GM19193 (cell line): ENCODE data around the gene NPHP1.

Source experiments
- POLR2A ChIP-seq: IDR thresholded peaks from 4 replicates; pipeline ENCODE4 v1.6.1; 2011; ENCODE audit not compliant: insufficient read depth, insufficient read length; ENCODE audit errors: extremely low read depth

NPHP1 gene

DNA sequence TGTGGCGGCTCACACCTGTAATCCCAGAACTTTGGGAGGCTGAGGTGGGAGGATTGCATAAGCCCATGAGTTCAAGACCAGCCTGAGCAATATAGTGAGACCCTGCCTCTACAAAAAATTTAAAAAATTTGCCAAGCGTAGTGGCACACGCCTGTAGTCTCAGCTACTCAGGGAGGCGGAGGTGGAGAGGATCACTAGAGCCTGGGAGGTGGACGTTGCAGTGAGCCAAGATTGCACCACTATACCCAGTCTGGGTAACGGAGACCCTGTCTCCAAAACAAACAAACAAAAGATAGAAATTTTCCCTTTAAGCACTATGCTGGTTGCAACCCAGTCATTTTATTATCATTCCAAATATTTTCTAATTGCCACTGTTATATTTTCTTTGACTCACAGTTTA, 32.3 kb downstream of the NPHP1 start:
- no peak for TF ChIP-seq POLR2A

DNA sequence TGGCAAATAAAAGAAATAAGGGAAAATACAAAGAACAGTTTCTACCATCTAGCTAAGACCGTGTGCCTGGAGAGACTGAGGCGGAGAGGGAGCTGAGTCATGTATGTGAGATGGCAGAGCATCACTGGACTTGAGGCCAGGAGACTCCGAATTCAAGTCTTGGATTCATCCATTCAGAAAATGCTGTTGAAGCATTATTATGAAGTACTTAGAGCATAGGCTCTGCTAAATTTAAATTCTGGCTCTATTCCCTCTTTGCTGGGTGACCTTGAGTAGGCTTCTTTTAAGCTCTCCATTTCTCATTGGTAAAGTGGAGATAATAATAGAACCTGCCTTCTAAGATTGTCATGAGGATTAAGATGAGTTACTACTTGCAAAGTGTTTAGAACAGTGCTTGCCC, 34.7 kb downstream of the NPHP1 start:
- TF ChIP-seq POLR2A, result no peak

- TF ChIP-seq POLR2A, result no peak
Observed at GRCh38 chr2:110167326-110168000, 37.4 kb downstream of the NPHP1 start.

DNA sequence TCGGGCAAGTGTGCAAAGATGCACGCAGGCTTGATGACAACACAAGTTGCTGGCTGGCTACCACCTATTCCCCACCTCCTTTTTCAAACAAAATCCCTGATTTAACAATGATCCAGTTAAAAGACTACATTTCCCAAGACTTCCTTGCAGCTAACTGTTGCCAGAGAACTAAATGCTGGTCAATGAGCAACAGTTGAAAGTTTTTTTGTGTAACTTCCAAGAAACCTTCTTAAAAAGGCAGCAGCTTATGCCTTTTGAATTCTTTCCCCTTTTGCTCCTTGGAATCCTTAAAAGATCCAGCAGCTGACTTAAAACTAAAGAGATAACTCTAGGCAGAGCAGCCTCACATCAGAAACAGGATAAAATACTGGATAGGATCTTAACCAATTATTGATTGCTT, 38.5 kb downstream of the NPHP1 start:
- no peak for TF ChIP-seq POLR2A

- no peak for TF ChIP-seq POLR2A
Observed at GRCh38 chr2:110157153-110157793, 47.5 kb downstream of the NPHP1 start.

GRCh38 chr2:110153416-110153815, 51.4 kb downstream of the NPHP1 start:
- no peak for TF ChIP-seq POLR2A

- TF ChIP-seq POLR2A, result no peak
Observed at GRCh38 chr2:110152943-110153342, 51.9 kb downstream of the NPHP1 start.

DNA sequence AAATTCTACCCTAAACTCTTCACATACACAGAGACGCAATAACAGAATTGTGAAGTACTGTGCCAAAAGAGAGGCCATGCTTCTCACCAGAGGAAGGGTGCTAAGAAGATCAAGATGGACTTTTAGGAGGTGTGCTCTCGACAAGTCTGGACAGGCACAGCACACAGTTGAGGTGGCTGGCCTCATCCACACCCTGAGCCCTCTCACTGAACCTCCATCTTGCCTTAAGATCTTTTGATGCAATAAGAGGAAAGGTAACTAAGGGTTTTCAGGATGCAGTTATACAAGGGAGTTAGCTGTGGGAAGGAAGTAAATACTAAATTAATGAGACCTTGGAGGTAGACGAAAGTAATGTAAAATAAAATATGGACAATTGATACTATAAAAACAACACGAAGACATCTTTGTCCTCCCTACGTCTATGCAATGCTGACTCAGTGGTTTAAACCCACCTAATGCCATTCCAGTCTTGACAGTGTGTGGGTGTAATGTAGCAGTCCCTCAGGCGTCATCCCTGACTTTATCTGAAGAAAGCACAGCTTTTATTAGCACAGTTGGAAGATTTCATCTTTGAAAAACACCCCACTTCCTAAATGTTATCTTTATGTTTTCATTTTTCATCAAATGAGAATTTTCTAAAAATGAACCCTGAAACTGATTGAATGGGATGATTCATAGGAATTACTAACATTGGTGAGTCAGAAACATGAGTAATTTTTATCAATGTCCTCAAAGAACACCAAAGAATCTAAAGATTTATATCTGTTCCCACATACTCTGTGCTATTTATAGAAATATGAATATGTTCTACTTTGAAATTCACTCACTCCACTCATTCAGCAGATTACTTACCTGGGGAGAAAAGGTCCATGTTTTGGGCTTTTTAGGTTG, 55.2 kb downstream of the NPHP1 start:
- no peak for TF ChIP-seq POLR2A

DNA sequence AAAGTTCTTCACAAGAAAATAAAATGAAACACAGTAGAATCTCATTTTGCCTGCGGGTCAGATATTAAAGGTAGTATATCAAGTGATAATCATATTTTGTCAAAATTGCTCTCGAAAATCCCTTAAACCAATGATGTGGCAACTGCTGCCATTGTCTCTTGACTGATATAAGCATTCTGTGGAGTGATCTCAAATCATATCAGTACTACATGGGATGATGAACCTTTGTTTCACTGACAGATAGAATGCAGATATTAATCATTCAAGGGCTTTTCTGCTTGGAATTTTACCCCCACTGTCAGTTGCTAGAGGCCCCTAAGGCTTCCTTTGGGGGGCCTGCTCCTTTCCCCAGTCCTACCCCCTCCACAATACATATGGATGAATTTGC, 57.9 kb downstream of the NPHP1 start:
- no peak for TF ChIP-seq POLR2A

- no peak for TF ChIP-seq POLR2A
Observed at GRCh38 chr2:110146183-110146944, 58.4 kb downstream of the NPHP1 start.

DNA sequence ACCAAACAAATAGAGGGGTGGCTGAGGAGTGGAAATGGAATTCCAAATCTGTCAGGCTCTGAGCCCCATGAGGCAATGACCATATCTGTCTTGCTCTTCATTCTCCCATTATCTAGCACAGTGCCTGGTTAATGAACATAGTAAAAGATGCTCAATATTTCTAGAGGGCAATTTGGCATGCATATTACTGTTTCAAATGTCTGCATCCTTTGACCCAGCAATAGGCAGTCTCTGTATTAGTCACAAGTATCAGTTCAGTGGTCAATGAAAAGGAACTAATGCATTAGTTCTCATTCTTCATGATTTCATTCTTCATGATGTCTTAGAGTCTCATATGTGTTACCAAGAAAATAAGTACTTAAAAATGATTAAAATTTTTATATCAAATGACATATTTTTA, 60.8 kb downstream of the NPHP1 start:
- TF ChIP-seq POLR2A, result no peak

- TF ChIP-seq POLR2A, result no peak
Observed at GRCh38 chr2:110140401-110140800, 64.4 kb downstream of the NPHP1 start.

- TF ChIP-seq POLR2A, result no peak
Observed at GRCh38 chr2:110134025-110134424, 70.8 kb downstream of the NPHP1 start.

- no peak for TF ChIP-seq POLR2A
Observed at GRCh38 chr2:110131166-110131565, 73.6 kb downstream of the NPHP1 start.

DNA sequence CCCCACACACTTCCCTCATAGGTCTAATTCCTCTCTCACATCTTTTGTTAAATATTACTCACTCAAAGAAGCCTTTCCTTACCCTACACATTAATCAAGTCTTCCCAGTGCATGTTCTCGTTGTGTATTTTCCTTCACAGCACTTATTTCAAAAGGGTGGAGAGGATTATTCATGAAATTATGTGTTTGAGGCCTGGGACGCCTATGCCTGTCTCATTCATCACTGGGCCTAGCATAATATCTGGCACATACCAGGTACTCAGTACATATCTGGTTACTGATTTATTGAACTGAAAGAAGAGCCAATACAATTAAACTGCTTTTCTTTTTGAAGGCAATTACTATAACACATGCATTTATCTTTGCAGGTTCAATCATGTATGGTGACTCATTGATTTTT, 74.1 kb downstream of the NPHP1 start:
- TF ChIP-seq POLR2A, result no peak

DNA sequence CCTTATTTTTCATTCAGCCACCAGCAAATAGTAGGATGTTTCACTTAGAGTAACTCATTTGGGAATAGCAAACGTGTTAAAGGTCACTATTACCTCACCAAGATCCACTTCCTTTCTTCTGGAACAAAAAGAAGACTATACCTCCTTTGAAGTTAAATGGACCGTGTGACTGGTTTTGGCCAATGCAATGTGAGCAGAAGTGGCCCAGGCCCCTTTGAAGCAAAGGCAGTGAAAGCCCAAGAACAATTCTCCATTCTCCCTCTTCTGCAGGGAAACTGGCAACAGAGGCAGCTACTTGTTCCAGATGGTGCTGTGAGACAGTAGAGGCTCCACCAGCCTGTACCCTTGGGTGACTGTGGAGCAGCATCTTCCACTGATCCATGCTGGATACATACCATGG, 77.9 kb downstream of the NPHP1 start:
- TF ChIP-seq POLR2A, result no peak
